DOHH2 (cell line): ENCODE measurements around the gene IMMP2L.

ENCODE experiments used
- EZH2phosphoT487 ChIP-seq: fragments of 200-600 bp; sonication (generic); IDR thresholded peaks from 2 replicates; pipeline ENCODE4 v1.6.1; 2017; ENCODE audit warnings: borderline replicate concordance, mild to moderate bottlenecking, antibody characterized with exemption, low read length, moderate library complexity, mixed read lengths
- TF ChIP-seq, protein P1 (sequence below): fragments of 200-600 bp; sonication (generic); IDR thresholded peaks from one replicate; pipeline ENCODE4 v1.5.1; 2014; ENCODE audit warnings: antibody characterized with exemption, mild to moderate bottlenecking, low read depth, low read length; ENCODE audit not compliant: poor library complexity, severe bottlenecking

DNA sequence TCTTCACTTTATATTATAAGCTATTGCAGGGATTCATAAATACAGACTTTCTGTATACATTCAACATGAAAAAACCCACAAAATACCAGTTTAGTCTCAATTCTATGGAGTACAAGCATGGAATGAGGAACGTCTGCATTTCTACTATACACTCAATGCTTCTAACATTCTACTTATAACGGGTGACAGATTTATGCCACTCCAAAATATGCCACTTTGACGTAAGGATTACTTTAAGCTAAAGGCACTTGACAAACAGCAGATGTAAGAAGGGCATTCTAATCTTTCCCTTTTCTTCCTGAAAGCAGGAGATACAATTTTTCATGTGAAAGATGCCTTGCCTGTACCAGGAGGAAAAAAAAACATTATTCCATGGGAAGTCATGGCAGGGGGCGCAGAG, 676.8 kb downstream of the IMMP2L start:
- TF ChIP-seq, protein P1, sequence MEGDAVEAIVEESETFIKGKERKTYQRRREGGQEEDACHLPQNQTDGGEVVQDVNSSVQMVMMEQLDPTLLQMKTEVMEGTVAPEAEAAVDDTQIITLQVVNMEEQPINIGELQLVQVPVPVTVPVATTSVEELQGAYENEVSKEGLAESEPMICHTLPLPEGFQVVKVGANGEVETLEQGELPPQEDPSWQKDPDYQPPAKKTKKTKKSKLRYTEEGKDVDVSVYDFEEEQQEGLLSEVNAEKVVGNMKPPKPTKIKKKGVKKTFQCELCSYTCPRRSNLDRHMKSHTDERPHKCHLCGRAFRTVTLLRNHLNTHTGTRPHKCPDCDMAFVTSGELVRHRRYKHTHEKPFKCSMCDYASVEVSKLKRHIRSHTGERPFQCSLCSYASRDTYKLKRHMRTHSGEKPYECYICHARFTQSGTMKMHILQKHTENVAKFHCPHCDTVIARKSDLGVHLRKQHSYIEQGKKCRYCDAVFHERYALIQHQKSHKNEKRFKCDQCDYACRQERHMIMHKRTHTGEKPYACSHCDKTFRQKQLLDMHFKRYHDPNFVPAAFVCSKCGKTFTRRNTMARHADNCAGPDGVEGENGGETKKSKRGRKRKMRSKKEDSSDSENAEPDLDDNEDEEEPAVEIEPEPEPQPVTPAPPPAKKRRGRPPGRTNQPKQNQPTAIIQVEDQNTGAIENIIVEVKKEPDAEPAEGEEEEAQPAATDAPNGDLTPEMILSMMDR: no peak
- TF ChIP-seq EZH2phosphoT487: no peak
